SK-MEL-5 (cell line): ENCODE results near the gene GKN2. TPM values are rescaled to one million over a fixed set of nuclear protein-coding genes. Genes with fewer than 3 reads are reported as not detected.
"Not testable (repeated sequence)": the region's sequence is repeated elsewhere in the genome, so short reads cannot be mapped to it uniquely, and the experiment has no call there.

ENCODE experiments used
- DNase-seq: peaks from one replicate; pipeline ENCODE4 v3.0.0-alpha.2; 2016; ENCODE audit warnings: low read depth, low spot score
- in situ Hi-C: cut with HindIII; loops from 2 replicates; pipeline ENCODE4 v1.10.0; 2016; ENCODE audit warnings: low sequenced_read_pairs, high pct_unique_total_duplicates, low pct_unique_long_range_greater_than_20kb
- total RNA-seq: library from RNA; depleted of rRNA; stranded (reverse); fragments of >200 nt; shearing (Covaris generic); gene quantifications from 2 replicates; pipeline ENCODE4 v1.2.3, GENCODE V29; 2014; rRNA removed

The GKN2 gene
- total RNA-seq, 1 experiment from 2014 or later, result not detected

GRCh38 chr2:68908392-68908970 is 44.2 kb downstream of the GKN2 start:
- DNase-seq, result peak; percentile 21

GRCh38 chr2:68907920-68908253 is 44.8 kb downstream of the GKN2 start:
- in situ Hi-C loops, result no loop called here
- DNase-seq, result no peak

More at GRCh38 chr2:68908392-68908970, 44.2 kb downstream of the GKN2 start:
- in situ Hi-C loops, result no loop called here

GRCh38 chr2:68907232-68907919 is 45.3 kb downstream of the GKN2 start:
- DNase-seq, result peak; percentile 31
- in situ Hi-C loops, result no loop called here

- no peak for DNase-seq
- in situ Hi-C loops, result no loop called here
These were observed 46.0 kb downstream of the GKN2 start for GRCh38 chr2:68906716-68907115.

- no peak for DNase-seq
- in situ Hi-C loops, result no loop called here
These were observed 47.6 kb downstream of the GKN2 start for GRCh38 chr2:68905116-68905515.

- in situ Hi-C loops, result no loop called here
- no peak for DNase-seq
These were observed 51.1 kb downstream of the GKN2 start for GRCh38 chr2:68901561-68901960.

GRCh38 chr2:68901199-68901514 is 51.5 kb downstream of the GKN2 start:
- in situ Hi-C loops, result no loop called here
- peak; percentile 69 for DNase-seq

- in situ Hi-C loops, result no loop called here
- peak; percentile 54 for DNase-seq
These were observed 52.0 kb downstream of the GKN2 start for GRCh38 chr2:68900496-68901198.

GRCh38 chr2:68895981-68896380 is 56.7 kb downstream of the GKN2 start:
- in situ Hi-C loops, DNase-seq: not testable (repeated sequence)

Other genes with a start within 250 kb of the GKN2 start
- 0.26 and 0.43 TPM in 2 replicates for gene ARHGAP25, start 218.1 kb downstream of the GKN2 start, total RNA-seq
- gene BMP10, start 81.5 kb downstream of the GKN2 start, total RNA-seq, result not detected in 2 replicates
- gene GKN1, start 21.7 kb upstream of the GKN2 start, total RNA-seq, result not detected in 2 replicates
- 51.6 and 55.2 TPM in 2 replicates for gene ANTXR1, start 60.3 kb upstream of the GKN2 start, total RNA-seq